ENCODE measurements around the gene MYCN. TPM values are rescaled to one million over a fixed set of nuclear protein-coding genes. Genes with fewer than 3 reads are reported as not detected.

MYCN gene
- total and polyA plus RNA-seq, 2 of the 4 experiments (the other 2 are of a cell fraction) = not detected

DNA sequence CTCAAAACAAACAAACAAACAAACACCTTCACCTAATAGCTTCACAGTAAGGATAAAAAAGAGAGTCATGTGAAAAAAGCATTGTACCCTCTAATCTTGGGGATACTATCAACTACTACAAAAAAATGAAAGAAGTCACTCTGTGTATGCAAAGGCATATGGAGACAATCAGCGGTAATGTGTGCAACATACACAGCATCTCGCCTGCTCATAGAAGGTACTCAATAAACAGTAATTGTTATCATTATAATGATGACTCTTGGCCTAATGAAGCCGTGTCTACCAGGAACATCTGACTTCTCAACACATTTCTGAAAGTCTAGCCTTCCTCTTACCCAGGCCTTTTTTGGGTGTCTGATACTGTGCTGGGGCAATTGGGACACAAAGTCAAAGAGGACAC lies 55.3 kb downstream of the MYCN start:
- H3K9me3 ChIP-seq (ENCODE audit: control insufficient read depth, insufficient read depth, low read length) = peaks cover 31% of the 10 kb centered on the region
- no peak overlapping the region for H3K18ac ChIP-seq (ENCODE audit: low read depth, low read length)
- no peak overlapping the region for H2AK5ac ChIP-seq (ENCODE audit: low read depth, low read length)
- WGBS, 2 experiments (ENCODE audit: extremely low coverage in 2 of 2, insufficient read length in 1 of 2) = no CpG with 5 or more reads among the region's 3 CpGs
- H3K4me1 ChIP-seq (ENCODE audit: control insufficient read depth, insufficient read depth, low read length) = no peaks in the 10 kb centered on the region
- intact Hi-C loops (cut with micrococcal nuclease) (no loop called here), dilution Hi-C loops (cut with HindIII; ENCODE audit: low sequenced_read_pairs, unreplicated experiment) (no loop called here), in situ Hi-C loops (cut with MboI; ENCODE audit: low sequenced_read_pairs) (no loop called here)
- no peak overlapping the region for H3K4ac ChIP-seq (ENCODE audit: low read depth, low read length)
- no peak overlapping the region for H3K56ac ChIP-seq (ENCODE audit: extremely low read depth, insufficient read depth, low read length)
- no peak overlapping the region for H2AK9ac ChIP-seq (replicated peaks; ENCODE audit: low read depth, low read length, poor library complexity)
- H3K14ac ChIP-seq (replicated peaks; ENCODE audit: low read depth, low read length) = no peak overlapping the region
- no peak overlapping the region for H3K4me2 ChIP-seq (ENCODE audit: low read depth, low read length)
- H3K36me3 ChIP-seq (ENCODE audit: control insufficient read depth, insufficient read depth, low read length) = no peaks in the 10 kb centered on the region
- H2AFZ ChIP-seq (replicated peaks; ENCODE audit: low read length, poor library complexity) = no peak overlapping the region
- H3K27me3 ChIP-seq (ENCODE audit: control insufficient read depth, insufficient read depth, low read length) = no peaks in the 10 kb centered on the region
- TF ChIP-seq CEBPB (IDR thresholded peaks at IDR 0.05; ENCODE audit: low read depth, low read length) (no peak), SMC3 (IDR thresholded peaks at IDR 0.05; ENCODE audit: low read depth, low read length) (no peak), RCOR1 (IDR thresholded peaks at IDR 0.05; ENCODE audit: insufficient replicate concordance, low read length) (no peak), CTCF (conservative IDR thresholded peaks at IDR 0.05; ENCODE audit: low read depth, low read length) (no peak), CHD1 (IDR thresholded peaks at IDR 0.05; ENCODE audit: low read depth, low read length) (no peak), FOS (IDR thresholded peaks at IDR 0.05; ENCODE audit: low read depth, low read length) (no peak), POLR2A (IDR thresholded peaks at IDR 0.05; ENCODE audit: low read depth, low read length) (no peak), MAFK (IDR thresholded peaks at IDR 0.05; ENCODE audit: low read depth, low read length) (no peak), MAZ (IDR thresholded peaks at IDR 0.05; ENCODE audit: borderline replicate concordance, low read depth, low read length) (no peak), BHLHE40 (IDR thresholded peaks at IDR 0.05; ENCODE audit: low read depth, low read length) (no peak), RFX5 (IDR thresholded peaks at IDR 0.05; ENCODE audit: low read depth, low read length) (no peak), RAD21 (IDR thresholded peaks at IDR 0.05; ENCODE audit: low read length) (no peak), MXI1 (IDR thresholded peaks at IDR 0.05; ENCODE audit: borderline replicate concordance, low read depth, low read length) (no peak), NFE2L2 (IDR thresholded peaks at IDR 0.05; ENCODE audit: low read depth, low read length) (no peak)
- TF ChIP-seq, protein P1, sequence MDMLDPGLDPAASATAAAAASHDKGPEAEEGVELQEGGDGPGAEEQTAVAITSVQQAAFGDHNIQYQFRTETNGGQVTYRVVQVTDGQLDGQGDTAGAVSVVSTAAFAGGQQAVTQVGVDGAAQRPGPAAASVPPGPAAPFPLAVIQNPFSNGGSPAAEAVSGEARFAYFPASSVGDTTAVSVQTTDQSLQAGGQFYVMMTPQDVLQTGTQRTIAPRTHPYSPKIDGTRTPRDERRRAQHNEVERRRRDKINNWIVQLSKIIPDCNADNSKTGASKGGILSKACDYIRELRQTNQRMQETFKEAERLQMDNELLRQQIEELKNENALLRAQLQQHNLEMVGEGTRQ (IDR thresholded peaks at IDR 0.05; ENCODE audit: low read depth, low read length) = no peak
- TF ChIP-seq, protein P2, sequence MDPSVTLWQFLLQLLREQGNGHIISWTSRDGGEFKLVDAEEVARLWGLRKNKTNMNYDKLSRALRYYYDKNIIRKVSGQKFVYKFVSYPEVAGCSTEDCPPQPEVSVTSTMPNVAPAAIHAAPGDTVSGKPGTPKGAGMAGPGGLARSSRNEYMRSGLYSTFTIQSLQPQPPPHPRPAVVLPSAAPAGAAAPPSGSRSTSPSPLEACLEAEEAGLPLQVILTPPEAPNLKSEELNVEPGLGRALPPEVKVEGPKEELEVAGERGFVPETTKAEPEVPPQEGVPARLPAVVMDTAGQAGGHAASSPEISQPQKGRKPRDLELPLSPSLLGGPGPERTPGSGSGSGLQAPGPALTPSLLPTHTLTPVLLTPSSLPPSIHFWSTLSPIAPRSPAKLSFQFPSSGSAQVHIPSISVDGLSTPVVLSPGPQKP (IDR thresholded peaks at IDR 0.05; ENCODE audit: borderline replicate concordance, low read depth, low read length) = no peak
- H3K9ac ChIP-seq (ENCODE audit: low read depth, low read length) = no peak overlapping the region
- no peak overlapping the region for H4K8ac ChIP-seq (ENCODE audit: low read depth in 2 of 2, low read length in 2 of 2)
- no peak overlapping the region for H3K23ac ChIP-seq (ENCODE audit: low read depth, low read length)
- no peak overlapping the region for H2BK15ac ChIP-seq (ENCODE audit: low read depth, low read length)
- no peaks in the 10 kb centered on the region for H4K20me1 ChIP-seq (ENCODE audit: insufficient read depth, low read length)
- H3K27ac ChIP-seq (ENCODE audit: insufficient read depth, low read length) = no peak overlapping the region
- H2BK120ac ChIP-seq (ENCODE audit: low read depth, low read length) = no peak overlapping the region
- H2BK20ac ChIP-seq (ENCODE audit: low read depth, low read length) = no peak overlapping the region
- H4K91ac ChIP-seq (ENCODE audit: insufficient read depth, low read depth, low read length) = no peak overlapping the region
- DNase-seq = no peak
- H3K79me1 ChIP-seq (ENCODE audit: low read depth in 1 of 2, low read length in 2 of 2) = no peaks in the 10 kb centered on the region
- BruUV-seq (replicated peaks) = no TSS peak
- ChIA-PET POLR2A (ENCODE audit: unreplicated experiment) (no interaction called here), CTCF (no interaction called here)
- H3K4me3 ChIP-seq (ENCODE audit: insufficient read depth, low read depth, low read length) = no peak overlapping the region
- H3K9me1 ChIP-seq (ENCODE audit: insufficient read depth, low read length) = no peaks in the 10 kb centered on the region
- no peak overlapping the region for H2BK5ac ChIP-seq (ENCODE audit: low read depth, low read length, poor library complexity, severe bottlenecking)
- no peak for ATAC-seq (ENCODE audit: low read depth)
- H4K5ac ChIP-seq (ENCODE audit: low read depth, low read length) = no peak overlapping the region
